Skeletal muscle cell (primary cell): ENCODE results near the gene C2.

Source experiments
- DNase-seq: peaks from one replicate; pipeline ENCODE4 v3.0.0-alpha.2; 2010; ENCODE audit warnings: low read depth
- H3K4me3 ChIP-seq: 2 replicates; pipeline ENCODE4 v1.5.1; 2011; ENCODE audit warnings: low read depth, mild to moderate bottlenecking, control low read depth, low read length, moderate library complexity

The C2 gene

DNA sequence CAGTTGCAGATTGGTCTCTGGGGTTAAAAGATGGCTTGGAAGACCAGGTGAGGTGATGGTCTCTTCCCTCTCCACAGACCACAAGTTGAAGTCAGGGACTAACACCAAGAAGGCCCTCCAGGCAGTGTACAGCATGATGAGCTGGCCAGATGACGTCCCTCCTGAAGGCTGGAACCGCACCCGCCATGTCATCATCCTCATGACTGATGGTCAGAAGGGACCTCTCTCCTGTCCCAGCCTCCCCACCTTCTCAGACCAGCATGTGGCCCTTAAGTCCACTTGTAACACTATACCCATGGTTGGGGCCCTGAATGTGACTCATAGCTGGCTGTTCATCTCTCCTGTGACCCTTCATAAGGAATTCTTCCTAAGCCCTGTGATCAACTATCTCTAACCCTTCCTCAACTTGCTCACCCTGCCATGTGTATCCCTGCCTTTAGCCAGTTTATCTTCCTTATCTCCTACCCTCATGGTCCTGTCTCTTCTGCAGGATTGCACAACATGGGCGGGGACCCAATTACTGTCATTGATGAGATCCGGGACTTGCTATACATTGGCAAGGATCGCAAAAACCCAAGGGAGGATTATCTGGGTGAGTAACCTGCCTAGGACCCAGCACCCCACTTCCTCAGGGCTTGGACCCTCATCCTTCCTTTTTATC, 21.4 kb downstream of the C2 start:
- no peak overlapping the region for H3K4me3 ChIP-seq
- no peak for DNase-seq

DNA sequence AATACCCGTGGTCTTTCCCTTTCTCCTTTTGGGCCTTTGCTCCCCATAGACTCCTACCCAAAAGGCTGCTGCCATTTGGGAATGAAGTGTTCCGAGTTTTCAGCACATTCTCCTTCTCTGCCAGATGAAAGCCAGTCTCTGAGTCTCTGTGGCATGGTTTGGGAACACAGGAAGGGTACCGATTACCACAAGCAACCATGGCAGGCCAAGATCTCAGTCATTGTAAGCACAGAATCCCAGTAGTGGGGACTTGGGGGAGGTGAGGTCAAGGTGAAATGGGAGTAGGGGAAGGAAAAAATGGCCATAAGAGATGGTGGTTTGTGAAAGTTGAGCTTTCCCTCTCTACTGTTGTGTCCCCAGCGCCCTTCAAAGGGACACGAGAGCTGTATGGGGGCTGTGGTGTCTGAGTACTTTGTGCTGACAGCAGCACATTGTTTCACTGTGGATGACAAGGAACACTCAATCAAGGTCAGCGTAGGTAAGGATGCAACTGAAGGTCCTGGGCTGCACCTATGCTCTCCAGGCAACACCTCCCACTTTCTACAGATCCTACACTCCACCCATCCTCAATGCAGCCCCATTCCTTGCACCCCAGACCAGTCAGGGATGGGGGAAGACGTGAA, 22.5 kb downstream of the C2 start:
- no peak for DNase-seq

DNA sequence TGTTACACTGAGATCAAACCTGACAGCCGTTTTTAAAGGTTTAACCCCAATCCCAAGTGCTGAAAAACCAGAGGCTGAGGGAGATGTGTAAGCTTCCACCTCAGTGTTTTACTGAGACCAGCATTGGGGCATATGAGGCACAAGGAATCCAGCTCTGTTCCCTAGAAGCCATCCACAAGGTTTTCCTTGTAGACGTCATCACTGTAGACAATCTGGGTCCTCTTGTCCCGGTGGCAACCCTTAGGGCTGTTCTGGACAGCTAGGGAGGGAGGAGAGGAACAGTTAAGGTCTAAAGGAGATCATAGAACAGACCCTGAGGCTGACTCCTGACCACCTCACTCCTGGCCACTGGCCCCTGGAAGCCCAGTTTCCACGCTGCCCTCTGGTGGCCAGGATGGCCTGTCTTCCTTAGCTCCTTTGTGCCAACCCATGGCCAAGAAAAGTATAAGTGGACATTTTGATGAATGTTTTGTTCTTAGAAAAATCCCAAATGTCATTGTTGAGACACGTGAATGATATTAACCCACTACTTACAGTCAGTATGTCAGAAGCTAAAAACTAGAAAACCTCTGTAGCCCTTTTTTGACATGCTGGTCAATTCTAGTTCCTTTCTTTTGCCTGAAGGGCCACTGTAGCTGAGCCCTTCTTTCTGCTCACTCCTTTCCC, 24.8 kb downstream of the C2 start:
- no peak overlapping the region for H3K4me3 ChIP-seq
- no peak for DNase-seq

More for the DNA sequence above, 22.5 kb downstream of the C2 start:
- no peak overlapping the region for H3K4me3 ChIP-seq

DNA sequence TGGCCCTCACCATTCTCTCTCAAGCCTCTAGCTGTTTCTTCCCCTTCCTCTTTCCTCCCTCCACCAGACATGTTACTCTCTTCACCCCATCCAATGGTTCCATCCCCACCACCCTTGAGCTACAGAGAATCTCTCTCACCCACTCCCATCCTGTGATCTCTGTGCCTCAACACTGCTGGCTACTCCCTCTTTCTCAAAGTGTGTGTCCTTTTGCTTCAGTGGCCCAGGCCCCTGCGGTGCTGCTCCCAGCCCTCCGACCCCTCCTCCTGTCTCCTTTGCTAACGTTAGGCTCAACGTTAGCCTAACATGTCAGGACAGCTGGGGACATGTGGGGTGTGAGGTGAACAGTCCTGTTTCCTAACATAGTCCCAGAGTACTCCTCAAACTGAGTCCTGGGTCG, 25.4 kb downstream of the C2 start:
- DNase-seq, result no peak

DNA sequence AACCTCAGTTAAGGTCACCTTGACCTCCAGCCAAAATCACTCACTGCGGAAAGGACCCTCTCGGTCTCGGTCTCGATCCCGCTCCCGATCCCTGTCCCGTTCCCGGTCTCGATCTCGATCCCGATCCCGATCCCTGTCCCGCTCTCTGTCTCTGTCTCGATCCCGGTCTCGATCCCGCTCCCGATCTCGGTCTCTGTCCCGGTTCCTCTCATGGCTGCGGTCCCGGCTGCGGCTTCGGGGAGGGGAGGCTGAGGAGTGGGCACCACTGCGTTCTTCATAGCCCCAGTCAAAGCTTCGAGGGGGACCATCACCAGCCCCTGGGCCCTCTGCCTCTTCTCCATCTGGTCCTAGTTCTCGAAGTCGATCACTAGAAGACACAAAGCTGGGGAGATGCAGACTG, 27.0 kb downstream of the C2 start:
- no peak for DNase-seq
- no peak overlapping the region for H3K4me3 ChIP-seq

More for the DNA sequence above, 25.4 kb downstream of the C2 start:
- H3K4me3 ChIP-seq, result no peak overlapping the region

DNA sequence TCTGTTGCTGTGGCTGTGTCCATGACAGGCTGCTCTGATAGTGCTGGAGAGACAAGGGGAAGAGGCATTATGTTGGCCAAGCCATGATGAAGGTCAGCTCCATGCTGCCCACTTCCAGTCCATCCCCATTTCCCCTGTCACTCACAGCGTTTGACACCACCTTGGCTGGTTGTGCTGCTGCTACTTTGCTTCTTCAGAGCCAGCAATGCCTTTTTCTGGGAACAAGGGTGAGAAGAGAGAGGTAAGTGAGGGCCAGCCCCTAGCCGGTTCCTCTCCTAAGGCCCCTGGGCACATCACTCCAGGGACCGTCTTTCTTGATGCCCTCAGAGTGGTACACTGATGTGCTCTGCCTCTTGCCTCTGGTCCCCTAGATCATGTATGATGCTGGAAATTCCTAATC, 29.3 kb downstream of the C2 start:
- DNase-seq, result no peak
- no peak overlapping the region for H3K4me3 ChIP-seq

DNA sequence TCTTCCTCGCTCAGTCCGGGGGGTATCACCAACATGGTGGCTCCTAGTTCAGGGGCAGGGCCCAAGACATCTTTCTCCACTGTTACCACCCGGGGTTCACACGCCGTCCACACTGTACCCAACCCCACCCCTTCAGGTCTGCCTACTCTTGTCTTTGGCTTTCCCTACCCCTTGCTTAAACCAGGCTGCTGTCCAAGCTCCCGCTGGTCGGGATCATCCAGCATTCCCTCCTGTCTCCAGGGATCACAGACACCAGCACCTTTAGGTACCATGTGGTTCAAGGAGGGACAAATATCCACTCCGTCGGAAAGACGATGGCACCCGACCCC, 30.9 kb downstream of the C2 start:
- H3K4me3 ChIP-seq, result peak overlapping the region; percentile 100
- DNase-seq, result no peak

DNA sequence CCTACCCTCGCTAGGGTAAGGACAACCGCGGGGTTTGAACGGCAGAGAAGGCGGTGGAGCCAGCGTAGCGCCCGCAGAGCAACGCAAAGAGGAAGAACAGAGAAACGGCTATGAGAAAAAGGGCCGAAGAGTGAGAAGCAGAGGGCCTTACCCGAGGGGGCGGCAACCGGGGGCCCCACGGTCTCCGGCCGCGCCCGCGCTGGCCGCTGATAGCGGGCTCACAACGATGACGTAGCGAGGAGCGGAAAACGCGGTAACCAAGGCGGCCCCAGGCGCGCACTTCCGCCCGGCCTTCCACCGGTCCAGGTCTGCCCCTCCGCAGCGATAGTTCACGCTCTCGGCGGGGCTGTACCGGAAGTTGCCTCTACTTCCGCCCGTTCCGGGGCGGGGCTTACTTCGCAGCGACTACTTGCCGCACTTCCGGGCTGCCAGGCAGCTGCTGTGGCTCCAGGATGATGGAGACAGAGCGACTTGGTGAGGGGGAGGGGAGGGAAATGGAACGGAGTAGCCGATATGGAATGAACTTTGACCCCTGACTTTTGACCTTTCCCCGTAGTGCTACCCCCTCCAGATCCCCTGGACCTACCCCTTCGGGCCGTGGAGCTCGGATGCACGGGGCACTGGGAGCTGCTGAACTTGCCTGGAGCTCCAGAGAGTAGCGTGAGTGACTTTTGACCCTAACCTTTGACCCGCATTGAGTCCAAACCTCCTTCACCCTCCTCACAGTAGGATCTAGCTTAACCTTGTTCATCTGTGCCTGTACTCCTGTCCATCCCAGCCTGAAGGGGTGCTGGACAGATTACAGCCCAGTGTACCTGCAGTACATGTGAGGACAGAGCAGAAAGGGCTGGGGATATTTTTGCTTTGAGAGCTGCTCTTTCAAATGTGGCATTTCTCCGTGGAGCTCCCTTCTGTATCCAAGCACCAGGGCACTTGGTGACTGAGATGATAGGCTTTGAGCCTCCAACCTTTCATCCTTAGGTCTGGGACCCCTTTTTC, 31.5 kb downstream of the C2 start, which contains the start of the genes NELFE and SKIC2:
Gene NELFE, minus strand, starts transcription at position 231 of the 999 bp plus-strand sequence. CDS start 525 bp downstream, outside the sequence.
Gene SKIC2, plus strand, starts transcription at position 435 of the 999 bp plus-strand sequence. Its CDS starts 18 bp downstream, at position 453.
- DNase-seq, result peak; percentile 92
- H3K4me3 ChIP-seq, result peak within 1 kb of the TSS; percentile 100

DNA sequence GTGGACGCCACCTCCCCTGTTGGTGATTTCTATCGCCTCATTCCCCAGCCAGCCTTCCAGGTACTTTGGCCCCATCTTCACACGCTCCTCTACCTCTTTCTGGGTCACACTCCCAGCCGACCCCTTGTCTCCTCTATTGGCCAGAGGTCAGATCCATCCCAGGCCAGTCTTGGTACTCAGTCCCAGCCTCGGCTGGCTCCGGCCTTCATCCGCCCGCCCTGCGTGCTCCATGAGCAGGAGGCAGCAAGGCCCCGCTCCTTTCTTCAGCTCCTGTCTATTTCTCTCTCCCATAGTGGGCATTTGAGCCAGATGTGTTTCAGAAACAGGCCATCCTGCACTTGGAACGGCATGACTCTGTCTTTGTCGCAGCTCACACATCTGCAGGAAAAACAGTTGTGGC, 34.1 kb downstream of the C2 start:
- no peak for DNase-seq
- no peak overlapping the region for H3K4me3 ChIP-seq

DNA sequence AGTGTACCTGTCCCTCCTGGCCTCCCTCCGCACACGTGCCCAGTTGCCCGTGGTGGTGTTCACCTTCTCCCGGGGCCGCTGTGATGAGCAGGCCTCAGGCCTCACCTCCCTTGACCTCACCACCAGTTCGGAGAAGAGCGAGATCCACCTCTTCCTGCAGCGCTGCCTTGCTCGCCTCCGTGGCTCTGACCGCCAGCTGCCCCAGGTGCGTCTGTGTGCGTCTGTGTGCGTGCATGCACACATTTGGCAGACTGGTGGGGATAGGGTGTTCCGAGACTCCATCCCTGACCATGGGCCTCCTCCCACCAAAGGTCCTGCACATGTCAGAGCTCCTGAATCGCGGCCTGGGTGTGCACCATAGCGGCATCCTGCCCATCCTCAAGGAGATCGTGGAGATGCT, 36.4 kb downstream of the C2 start:
- no peak overlapping the region for H3K4me3 ChIP-seq

DNA sequence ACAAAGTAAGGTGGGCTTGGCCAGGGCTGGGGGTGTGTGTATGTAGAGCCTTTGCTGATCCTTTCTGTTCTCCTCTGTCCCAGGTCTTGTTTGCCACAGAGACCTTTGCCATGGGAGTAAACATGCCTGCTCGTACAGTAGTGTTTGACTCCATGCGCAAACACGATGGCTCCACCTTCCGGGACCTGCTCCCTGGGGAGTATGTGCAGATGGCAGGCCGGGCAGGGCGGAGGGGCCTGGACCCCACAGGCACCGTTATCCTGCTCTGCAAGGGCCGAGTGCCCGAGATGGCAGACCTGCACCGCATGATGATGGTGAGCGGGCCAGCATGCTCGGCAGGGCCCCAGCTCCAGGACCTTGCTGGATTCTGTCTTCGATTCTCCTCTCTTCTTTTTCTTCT, 38.2 kb downstream of the C2 start:
- DNase-seq, result no peak
- H3K4me3 ChIP-seq, result no peak overlapping the region

More for the DNA sequence above, 36.4 kb downstream of the C2 start:
- DNase-seq, result no peak

DNA sequence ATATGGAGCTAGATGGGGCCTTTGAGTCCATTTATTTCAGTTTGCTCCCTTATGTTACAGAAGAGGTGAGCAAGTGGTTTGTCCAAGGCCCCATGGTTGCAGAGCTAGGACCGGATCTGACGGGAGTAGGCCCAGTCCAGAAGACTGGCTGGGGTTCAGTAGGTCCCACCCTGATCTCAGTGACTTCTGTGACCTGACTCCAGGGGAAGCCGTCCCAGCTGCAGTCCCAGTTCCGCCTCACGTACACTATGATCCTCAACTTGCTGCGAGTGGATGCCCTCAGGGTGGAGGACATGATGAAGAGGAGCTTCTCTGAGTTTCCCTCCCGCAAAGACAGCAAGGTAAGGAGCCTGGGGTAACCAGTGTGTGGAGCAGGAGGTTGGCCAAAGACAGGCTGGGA, 39.0 kb downstream of the C2 start:
- no peak for DNase-seq
- no peak overlapping the region for H3K4me3 ChIP-seq

DNA sequence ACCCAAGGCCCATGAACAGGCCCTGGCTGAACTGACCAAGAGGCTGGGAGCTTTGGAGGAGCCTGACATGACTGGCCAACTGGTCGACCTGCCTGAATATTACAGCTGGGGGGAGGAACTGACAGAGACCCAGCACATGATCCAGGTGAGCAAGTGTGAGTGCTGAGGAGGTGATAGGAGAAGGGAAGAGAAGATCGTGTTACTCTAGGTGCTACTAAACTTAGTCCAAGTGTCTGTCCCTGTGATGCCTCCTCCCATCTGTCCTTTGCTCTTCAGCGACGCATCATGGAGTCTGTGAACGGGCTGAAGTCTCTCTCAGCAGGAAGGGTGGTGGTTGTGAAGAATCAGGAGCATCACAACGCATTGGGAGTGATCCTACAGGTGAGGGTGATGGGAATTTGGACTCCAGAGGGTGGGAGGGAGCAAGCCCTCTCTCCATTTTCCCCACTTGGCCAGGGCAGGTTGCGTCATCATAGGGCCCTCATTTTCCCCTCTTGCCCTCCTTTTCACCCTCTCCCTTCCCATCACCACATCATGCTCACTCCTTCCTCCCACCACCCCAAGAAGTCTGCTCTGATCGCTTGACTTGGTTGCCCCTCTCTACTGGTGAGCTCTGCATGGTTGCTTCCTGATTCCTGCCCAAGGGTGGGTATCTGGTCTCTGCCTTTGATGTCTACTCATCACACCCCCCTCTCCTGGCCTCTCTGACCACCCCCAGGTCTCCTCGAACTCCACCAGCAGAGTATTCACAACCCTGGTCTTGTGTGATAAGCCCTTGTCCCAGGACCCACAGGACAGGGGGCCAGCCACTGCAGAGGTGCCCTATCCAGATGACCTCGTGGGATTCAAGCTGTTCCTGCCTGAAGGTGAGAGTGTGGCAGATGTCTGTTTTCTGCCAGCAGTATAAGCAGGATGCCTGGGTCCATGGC, 39.7 kb downstream of the C2 start:
- DNase-seq, result no peak
- no peak overlapping the region for H3K4me3 ChIP-seq

DNA sequence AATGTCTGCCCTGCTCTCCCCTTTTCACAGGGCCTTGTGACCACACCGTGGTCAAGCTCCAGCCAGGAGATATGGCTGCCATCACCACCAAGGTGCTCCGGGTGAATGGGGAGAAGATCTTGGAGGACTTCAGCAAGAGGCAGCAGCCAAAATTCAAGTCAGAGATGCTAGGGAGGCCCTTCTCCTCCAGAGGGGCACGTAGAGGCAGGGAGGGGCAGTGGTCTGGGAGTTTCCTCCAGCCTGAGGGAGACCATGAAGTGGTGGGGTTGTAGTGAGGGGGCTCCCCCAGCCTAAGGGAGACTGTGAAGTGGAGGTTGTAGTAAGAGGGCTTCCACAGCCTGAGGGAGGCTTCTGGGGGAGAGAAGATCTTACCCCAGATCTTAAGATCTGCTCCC, 40.4 kb downstream of the C2 start:
- H3K4me3 ChIP-seq, result no peak overlapping the region
- DNase-seq, result no peak

DNA sequence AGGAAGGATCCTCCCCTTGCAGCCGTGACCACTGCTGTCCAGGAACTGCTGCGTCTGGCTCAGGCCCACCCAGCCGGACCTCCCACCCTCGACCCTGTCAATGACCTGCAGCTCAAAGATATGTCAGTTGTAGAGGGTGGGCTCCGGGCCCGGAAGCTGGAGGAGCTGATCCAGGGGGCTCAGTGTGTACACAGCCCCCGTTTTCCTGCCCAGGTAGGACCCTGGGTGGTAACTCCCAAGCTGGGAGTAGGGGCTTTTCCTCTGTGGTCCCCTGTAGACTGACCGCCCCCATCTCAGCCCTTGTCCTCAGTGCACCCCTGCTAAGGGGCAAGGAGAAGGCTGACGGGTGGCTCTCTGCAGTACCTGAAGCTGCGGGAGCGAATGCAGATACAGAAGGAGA, 40.8 kb downstream of the C2 start:
- H3K4me3 ChIP-seq, result no peak overlapping the region
- no peak for DNase-seq

DNA sequence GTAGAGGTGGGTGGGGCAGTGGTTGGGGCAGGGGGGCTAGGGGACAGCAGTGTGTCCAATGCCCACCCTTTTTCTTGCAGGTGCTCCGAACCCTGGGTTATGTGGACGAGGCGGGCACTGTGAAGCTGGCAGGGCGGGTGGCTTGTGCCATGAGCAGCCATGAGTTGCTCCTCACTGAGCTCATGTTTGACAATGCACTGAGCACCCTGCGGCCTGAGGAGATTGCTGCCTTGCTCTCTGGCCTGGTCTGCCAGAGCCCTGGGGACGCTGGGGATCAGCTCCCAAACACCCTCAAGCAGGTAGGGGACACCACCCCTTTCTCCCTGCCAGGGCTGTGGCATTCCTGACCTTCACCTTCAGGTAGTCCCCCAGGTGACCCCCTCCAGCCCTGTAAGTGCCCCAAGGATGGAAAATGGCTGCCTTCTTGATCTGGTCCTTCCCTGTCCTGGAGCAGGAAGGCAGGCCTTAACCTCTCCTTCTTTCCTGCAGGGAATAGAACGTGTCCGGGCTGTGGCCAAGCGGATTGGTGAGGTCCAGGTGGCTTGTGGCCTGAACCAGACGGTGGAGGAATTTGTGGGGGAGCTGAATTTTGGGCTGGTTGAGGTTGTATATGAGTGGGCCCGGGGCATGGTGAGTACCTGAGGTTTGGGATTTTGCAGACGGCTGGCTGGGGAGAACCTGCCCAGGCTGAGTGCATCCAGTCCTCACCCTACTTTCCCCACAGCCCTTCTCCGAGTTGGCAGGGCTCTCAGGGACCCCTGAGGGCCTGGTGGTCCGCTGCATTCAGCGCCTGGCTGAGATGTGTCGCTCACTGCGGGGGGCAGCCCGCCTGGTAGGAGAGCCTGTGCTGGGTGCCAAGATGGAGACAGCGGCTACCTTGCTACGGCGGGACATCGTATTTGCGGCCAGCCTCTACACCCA, 41.5 kb downstream of the C2 start:
- H3K4me3 ChIP-seq, result no peak overlapping the region
- no peak for DNase-seq

DNA sequence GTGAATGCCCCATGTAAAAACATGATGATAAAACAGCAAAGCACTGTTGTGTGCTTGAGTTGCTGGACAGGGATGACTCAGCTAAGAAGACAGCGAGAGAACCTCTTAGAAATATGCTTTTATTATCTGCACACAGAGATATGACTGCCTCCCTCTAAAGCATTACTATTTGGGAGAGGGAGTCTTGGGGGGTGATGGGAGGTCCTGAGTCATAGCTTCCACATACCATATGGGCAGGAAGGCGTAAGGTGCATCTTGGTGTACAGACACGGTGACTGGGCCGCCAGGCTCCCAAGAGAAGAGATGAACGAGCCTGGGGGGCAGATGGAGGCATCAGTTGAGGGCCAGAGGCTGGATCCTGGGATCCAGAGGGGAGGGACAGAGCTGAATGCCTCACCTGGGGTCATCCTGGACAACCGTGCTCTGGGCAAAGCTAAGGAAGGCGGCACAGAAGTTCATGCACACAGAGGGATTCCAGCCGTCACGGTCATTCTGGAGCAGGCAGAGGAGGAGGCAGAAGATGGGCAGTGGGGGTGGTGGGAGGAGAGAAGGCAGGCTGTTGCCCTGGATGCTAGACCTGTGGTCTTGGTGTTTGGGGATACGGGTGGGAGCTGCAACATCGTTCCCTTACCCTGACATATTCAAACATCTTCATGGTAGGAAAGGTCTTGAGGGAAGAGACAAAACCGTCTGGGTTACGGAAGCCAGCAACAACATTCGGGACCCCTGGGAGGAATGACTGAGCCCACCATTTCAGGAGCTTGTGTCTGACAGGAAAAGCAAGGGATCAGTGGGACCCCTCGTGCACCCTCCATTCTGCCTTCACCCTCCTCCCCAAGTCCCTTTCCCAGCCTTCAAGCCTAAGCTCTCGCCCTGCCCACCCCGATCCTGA, 42.4 kb downstream of the C2 start:
- H3K4me3 ChIP-seq, result peak overlapping the region; percentile 92
- DNase-seq, result no peak
